ENCODE data around the gene MAPK12. TPM values are rescaled to one million over a fixed set of nuclear protein-coding genes. Genes with fewer than 3 reads are reported as not detected.
"Not testable (repeated sequence)": the region's sequence is repeated elsewhere in the genome, so short reads cannot be mapped to it uniquely, and the experiment has no call there.

Gene MAPK12
- total RNA-seq, 2 experiments from 2014 or later = 3.1 to 3.6 TPM

DNA sequence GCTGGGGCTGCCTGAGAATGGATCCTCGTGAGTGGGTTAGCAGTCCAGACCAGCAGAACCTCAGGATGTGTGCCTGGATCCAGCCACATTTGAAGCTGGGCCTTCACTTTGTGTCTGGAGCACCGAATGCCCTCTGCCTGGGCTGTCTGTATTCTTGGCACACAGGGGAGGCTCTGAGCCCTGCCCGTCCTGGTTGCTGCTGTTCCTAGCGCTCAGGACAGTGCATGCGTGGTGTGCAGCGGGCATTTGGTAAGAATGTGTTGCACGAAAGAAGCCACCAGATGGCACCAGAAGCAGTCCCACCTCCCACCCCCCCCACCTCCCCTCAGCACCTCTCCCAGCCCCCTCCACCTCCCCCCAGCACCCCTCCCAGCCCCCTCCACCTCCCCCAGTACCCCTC, 12.8 kb upstream of the MAPK12 start:
- DNase-seq = no peak
- no peaks in the 10 kb centered on the region for H3K9me3 Mint-ChIP-seq
- no peak overlapping the region for H3K4me3 Mint-ChIP-seq
- H3K27me3 Mint-ChIP-seq = peaks cover 4% of the 10 kb centered on the region
- POLR2A ChIA-PET = no interaction called here
- no peak overlapping the region for H3K27ac Mint-ChIP-seq
- peaks cover 4% of the 10 kb centered on the region for H3K4me1 Mint-ChIP-seq
- ATAC-seq (ENCODE audit: low read depth) = no peak
- H3K36me3 Mint-ChIP-seq = peaks cover 3% of the 10 kb centered on the region

DNA sequence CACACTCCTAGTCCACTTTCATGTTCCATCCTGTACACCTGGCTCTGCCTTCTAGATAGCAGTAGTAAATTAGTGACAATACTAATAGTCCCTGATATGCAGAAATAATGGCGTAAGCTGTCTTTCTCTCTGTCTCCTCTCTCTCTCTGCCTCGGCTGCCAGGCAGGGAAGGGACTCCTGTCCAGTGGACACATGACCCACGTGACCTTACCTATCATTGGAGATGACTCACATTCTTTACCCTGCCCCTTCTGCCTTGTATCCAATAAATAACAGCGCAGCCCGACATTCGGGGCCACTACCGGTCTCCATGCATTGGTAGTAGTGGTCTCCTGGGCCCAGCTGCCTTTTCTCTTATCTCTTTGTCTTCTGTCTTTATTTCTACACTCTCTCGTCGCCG, 12.3 kb upstream of the MAPK12 start:
- H3K9me3 Mint-ChIP-seq; H3K36me3 Mint-ChIP-seq; H3K27ac Mint-ChIP-seq; ATAC-seq (ENCODE audit: low read depth); H3K27me3 Mint-ChIP-seq; POLR2A ChIA-PET; H3K4me1 Mint-ChIP-seq; H3K4me3 Mint-ChIP-seq; DNase-seq: not testable (repeated sequence)

DNA sequence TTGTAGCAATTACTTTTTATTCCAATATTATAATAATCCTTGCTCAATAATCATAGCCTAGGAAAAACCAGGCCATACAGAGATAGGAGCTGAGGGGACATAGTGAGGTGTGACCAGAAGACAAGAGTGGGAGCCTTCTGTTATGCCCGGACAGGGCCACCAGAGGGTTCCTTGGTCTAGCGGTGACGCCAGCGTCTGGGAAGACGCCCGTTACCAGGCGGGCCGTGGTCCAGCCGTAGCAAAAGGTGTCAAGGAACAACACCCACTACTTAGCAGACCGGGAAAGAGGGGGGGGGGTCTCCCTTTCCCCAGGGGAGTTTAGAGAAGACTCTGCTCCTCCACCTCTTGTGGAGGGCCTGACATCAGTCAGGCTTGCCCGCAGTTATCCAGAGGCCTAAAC, 11.9 kb upstream of the MAPK12 start:
- DNase-seq; H3K36me3 Mint-ChIP-seq; H3K9me3 Mint-ChIP-seq; H3K27ac Mint-ChIP-seq; ATAC-seq (ENCODE audit: low read depth); H3K27me3 Mint-ChIP-seq; H3K4me1 Mint-ChIP-seq; POLR2A ChIA-PET; H3K4me3 Mint-ChIP-seq: not testable (repeated sequence)

DNA sequence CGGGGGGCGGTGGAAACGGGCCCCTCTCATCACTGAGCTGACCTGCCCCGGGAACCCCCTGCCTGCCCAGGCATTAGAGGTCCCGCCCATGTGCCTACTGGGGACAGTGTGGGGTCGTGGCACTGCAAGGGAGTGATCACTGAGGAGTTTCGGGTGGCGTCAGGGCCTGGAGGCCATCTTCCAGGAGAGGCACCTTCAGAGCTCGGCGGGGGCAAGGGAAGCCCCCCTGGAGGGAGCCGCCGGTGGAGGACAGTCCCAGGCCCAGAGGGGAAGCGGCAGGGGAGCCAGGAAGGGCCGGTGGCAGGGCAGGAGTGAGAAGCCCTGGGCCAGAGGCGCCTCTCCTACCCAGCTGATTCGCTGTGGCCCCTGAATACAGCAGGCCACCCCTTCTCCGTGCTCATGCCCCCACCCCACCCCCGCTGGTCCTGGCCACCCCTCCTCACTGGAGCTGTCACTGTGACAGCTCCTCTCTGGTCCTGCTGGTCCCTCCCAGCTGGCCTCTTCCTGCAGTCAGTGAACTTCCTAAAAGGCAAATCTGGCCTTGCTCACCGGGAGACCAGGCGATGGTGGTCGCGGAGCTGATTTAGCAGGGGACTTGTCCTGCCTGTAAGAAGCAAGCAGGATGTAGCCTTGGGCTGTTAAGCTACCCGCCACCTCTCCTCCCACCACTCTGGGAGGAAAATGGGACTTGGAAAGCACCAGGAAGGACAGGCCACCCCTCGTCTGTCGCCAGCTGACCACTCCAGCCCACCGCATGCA, 10.7 kb upstream of the MAPK12 start:
- no peak overlapping the region for H3K27ac Mint-ChIP-seq
- H3K36me3 Mint-ChIP-seq = peaks cover 3% of the 10 kb centered on the region
- H3K4me1 Mint-ChIP-seq = peaks cover 10% of the 10 kb centered on the region
- peaks cover 4% of the 10 kb centered on the region for H3K27me3 Mint-ChIP-seq
- H3K9me3 Mint-ChIP-seq = no peaks in the 10 kb centered on the region
- no peak overlapping the region for H3K4me3 Mint-ChIP-seq
- POLR2A ChIA-PET = no interaction called here
- ATAC-seq (ENCODE audit: low read depth) = no peak
- no peak for DNase-seq

DNA sequence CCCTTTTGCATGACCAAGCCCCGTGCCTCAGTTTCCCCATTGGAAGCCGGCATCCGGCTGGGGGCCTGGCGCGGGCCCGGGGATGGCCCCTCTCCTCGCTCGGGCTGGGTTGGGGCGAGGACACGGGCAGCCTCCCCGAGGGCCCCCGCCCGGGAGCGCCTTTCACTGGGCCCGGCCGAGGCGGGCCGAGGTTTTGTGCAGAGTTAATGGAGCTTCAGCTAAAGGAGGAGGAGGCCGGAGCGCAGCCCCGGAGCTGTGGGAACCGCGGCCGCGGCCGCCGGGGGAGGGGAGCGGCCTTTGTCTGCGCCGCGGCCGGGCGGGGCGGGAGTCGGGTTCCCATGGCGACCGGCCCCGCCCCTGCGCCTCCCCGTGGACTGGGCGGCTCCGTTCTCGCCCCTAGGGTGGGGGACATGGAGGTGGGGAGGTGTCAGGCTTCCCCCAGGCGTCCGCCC, 10.1 kb upstream of the MAPK12 start:
- no peak overlapping the region for H3K4me3 Mint-ChIP-seq
- POLR2A ChIA-PET = no interaction called here
- no peak overlapping the region for H3K27ac Mint-ChIP-seq
- no peak for ATAC-seq (ENCODE audit: low read depth)
- H3K27me3 Mint-ChIP-seq = peaks cover 4% of the 10 kb centered on the region
- H3K36me3 Mint-ChIP-seq = peaks cover 3% of the 10 kb centered on the region
- H3K9me3 Mint-ChIP-seq = no peaks in the 10 kb centered on the region
- H3K4me1 Mint-ChIP-seq = peaks cover 10% of the 10 kb centered on the region
- peak; percentile 75 for DNase-seq

DNA sequence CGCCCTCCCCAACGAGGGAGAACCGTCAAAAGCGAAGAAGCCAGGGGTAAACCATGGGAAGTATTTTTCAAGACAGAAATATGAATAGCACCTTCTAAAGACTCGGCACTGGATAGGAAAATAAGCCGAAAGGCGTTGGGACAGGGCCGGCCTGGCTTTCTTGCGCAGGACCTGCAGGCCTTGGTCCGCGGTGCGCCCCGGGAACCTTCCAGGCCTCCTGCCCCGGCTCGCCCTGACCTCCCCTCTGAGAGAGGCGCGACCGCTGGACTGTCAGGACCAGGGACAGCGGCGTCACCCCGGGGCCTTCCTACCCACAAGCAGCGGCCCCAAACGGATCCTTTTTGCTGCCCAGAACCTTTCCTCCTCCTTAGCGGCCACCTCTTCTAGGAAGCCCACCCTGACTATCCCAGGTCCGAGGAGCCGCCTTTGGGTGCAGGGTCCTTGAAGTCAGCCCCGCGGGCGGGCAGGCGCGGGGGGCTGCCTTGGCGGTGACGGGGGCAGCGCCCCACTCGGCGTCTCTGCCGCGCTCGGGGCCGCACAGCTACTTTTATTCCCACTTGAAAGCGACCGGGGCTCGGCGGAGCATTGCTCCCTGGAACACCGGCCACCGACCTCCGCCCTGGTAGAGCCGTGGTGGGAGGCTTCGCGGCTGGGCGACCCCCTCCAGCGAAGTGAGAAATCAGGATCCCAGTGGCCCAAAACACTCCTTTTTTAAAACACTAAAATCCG, 9.3 kb upstream of the MAPK12 start:
- DNase-seq = peak; percentile 85
- peaks cover 10% of the 10 kb centered on the region for H3K4me1 Mint-ChIP-seq
- POLR2A ChIA-PET = no interaction called here
- H3K27me3 Mint-ChIP-seq = peaks cover 4% of the 10 kb centered on the region
- H3K27ac Mint-ChIP-seq = no peak overlapping the region
- peak overlapping the region; percentile 69 for H3K4me3 Mint-ChIP-seq
- no peaks in the 10 kb centered on the region for H3K9me3 Mint-ChIP-seq
- peaks cover 1% of the 10 kb centered on the region for H3K36me3 Mint-ChIP-seq
- ATAC-seq (ENCODE audit: low read depth) = peak; percentile 49

DNA sequence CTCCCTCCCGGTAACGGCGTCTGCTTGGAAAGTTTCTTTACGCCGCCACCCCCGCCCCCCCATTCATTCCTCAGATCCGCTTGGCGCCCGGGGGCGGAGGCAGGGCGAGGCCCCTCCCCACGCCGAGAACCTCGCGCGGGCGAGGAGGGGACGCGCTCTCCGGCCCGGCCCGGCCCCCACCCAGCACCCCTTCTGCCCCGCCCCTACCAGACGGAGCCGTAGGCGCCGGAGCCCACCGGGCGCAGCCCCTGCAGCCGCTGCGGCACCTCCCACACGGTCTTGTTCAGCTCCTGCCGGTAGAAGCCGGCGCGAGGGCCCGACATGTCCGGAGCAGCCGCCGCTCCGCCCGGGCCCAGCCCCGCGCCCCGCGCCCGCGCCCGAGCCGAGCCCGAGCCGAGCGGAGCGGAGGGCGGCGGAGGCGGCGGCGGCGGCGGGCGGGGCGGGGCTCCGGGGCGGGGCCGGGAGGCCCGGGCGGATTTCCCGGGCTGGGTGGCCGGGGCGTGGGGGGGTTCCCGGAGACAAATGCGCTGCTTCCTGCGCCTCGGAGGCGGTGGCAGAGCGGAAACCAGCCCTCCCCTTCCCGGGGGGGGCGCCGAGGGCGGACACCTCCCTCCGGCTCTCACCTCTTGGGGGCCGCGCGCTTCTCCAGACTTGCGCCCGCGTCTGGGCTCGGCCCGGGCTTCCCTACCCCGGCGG, 8.6 kb upstream of the MAPK12 start, which contains the start of gene MAPK11:
TSS of gene MAPK11 (minus strand) at position 411 of the 696 bp plus-strand sequence. CDS start at position 323, 88 bp downstream.
- POLR2A ChIA-PET = interaction anchor here (0.7 kb wide), 1 partner anchor 580 kb away, joined by 3 read pairs; no protein-coding TSS in a partner anchor
- Mint-ChIP-seq H3K27ac (no peak within 1 kb of the TSS), H3K4me3 (peak within 1 kb of the TSS; percentile 76), H3K4me1 (peaks cover 10% of the 10 kb centered on the region), H3K27me3 (peaks cover 4% of the 10 kb centered on the region), H3K9me3 (no peaks in the 10 kb centered on the region), H3K36me3 (no peaks in the 10 kb centered on the region)
- ATAC-seq (ENCODE audit: low read depth) (peak; percentile 59), DNase-seq (peak; percentile 79)

DNA sequence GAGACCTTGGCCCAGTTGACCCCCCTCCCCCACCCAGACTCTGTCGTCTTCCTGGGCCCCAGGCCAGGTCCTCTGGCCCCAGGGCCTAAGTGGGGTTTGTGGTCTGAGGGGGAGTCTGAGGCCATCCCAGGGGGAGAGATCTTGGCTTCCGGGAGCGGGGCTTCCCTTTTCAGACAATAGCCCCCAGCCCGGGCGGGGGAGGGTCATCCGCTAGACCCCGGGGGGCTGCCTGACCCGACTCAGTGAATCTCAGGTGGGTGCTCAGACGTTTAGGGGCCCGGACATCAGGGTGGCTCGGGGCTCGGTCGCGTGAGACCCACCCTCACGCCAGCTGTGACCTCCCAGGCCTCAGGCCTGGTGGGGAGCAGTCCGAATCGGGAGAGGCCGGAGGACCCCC, 8.1 kb upstream of the MAPK12 start:
- Mint-ChIP-seq H3K36me3 (no peaks in the 10 kb centered on the region), H3K4me3 (peak overlapping the region; percentile 76), H3K27ac (no peak overlapping the region), H3K27me3 (peaks cover 4% of the 10 kb centered on the region), H3K9me3 (no peaks in the 10 kb centered on the region), H3K4me1 (peaks cover 10% of the 10 kb centered on the region)
- POLR2A ChIA-PET = interaction anchor here (0.7 kb wide), 1 partner anchor 580 kb away, joined by 3 read pairs; no protein-coding TSS in a partner anchor
- ATAC-seq (ENCODE audit: low read depth) = no peak
- no peak for DNase-seq

DNA sequence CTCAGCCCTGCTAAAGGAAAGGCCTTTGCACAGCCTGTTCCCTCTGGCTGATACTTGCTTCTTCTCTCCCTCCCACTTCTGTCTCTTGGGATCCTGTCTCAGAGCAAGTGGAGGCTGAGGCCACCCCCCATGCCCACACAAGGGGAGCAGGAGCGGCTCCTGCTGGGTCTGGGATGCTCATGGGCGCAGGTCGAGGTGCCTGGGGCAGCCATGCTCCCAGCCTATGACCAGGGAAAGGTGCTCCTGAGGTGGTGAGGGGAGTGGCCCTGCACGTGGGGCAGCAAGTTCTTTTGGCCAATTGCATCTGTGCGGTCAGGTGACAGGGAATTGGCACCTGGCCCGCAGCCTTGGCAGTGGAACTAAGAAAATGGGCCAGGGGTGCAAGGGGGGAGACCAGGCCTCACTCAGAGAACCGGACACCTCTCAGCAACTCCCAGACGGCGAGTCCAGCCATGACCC, 7.2 kb upstream of the MAPK12 start:
- H3K27me3 Mint-ChIP-seq = peaks cover 4% of the 10 kb centered on the region
- H3K36me3 Mint-ChIP-seq = no peaks in the 10 kb centered on the region
- POLR2A ChIA-PET = no interaction called here
- DNase-seq = no peak
- no peak overlapping the region for H3K27ac Mint-ChIP-seq
- H3K4me3 Mint-ChIP-seq = no peak overlapping the region
- ATAC-seq (ENCODE audit: low read depth) = no peak
- H3K9me3 Mint-ChIP-seq = no peaks in the 10 kb centered on the region
- peaks cover 7% of the 10 kb centered on the region for H3K4me1 Mint-ChIP-seq

DNA sequence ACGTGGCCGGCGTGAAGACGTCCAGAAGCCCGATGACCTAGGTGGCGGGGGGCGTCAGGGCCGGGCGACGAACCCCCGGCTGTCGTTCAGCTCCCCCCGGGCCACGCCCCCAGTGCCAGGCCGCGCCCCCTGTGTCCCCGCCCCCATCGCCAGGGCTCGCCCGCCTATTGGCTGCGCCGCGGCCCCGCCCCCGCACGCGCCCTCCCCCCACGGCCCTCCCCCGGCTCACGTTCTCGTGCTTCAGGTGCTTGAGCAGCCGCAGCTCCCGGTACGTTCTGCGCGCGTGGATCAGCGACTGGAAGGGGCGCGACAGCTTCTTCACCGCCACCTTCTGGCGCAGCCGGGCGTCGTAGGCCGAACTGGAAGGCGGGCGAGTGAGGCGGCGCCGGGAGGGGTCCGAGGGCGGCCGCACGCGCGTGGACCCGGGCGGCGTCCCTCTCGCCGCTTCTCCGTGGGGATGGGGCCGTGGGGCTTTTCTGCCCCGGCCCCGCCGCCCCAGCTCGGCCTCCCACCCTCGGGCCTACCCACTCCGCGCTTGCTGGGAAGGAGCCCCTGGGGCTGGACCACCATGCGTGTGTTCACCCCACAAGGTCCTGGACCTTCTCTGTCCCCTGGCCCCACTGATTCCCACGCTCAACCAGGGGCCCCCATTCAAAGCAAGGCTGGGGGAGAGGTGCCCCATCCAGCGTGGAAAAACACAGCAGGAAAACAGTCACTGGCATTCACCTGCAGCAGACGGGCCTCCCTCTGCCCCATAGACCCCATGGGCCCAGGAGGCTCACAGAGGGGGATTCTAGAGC, 6.3 kb upstream of the MAPK12 start:
- POLR2A ChIA-PET = interaction anchor here (0.6 to 1.5 kb wide), 3 partner anchors 14 to 24 kb away, joined by 3 read pairs; partner anchors contain the start of gene HDAC10

DNA sequence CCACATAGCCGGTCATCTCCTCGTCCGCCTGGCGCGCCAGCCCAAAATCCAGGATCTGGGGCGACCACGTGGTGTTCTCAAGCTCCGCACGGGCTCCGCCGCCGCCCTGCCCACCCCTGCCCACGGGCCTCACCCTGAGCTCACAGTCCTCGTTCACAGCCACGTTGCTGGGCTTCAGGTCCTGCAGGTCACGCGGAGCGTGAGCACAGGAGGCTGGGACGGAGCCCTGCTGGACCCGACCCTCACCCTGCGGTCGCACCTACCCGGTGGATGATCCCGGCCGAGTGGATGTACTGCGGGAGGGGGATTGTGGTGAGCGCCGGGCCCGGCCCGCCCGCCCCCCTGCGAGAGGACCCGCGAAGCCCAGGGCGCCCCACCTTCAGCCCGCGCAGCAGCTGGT, 5.5 kb upstream of the MAPK12 start:
- H3K36me3 Mint-ChIP-seq = no peaks in the 10 kb centered on the region
- H3K27me3 Mint-ChIP-seq = peaks cover 7% of the 10 kb centered on the region

More for the DNA sequence above, 6.3 kb upstream of the MAPK12 start:
- Mint-ChIP-seq H3K36me3 (no peaks in the 10 kb centered on the region), H3K27ac (no peak overlapping the region), H3K27me3 (peaks cover 2% of the 10 kb centered on the region), H3K4me1 (peaks cover 7% of the 10 kb centered on the region), H3K4me3 (no peak overlapping the region), H3K9me3 (no peaks in the 10 kb centered on the region)
- ATAC-seq (ENCODE audit: low read depth) (no peak), DNase-seq (peak; percentile 70)

DNA sequence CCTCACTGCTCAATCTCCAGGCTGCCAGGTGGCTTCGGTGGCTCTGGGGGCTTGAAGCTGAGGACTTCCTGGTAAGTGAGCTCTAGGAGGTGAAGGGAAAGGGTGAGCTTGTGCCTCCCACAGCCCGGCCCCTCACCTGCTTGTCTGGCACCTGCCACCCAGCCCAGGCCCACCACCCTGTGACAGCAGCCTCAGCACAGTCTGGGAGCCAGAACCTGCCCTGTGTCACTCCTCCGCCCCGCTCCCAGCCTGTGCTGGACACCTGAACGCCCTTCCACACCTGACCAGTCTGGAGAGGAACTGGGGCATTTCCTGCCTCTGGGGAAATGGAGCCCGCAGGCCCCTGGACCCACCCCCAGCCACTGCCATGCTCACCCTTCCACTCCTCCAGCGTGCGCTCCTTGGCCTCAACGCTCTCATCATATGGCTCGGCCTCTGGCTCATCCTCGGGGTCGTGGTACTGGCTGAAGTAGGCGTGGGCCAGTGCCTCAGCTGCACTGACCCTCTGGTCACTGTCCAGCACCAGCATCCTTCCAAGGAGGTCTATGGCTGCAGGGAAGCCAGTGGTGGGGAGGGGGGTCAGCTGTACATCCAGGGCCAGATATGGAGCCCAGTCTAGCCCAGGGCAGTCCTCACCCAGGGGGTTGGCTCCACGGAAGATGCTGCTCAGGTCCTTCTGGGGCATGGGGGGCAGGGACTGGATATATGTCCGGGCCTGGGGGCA, 3.6 kb upstream of the MAPK12 start:
- no peak overlapping the region for H3K4me3 Mint-ChIP-seq
- no peak overlapping the region for H3K27ac Mint-ChIP-seq
- POLR2A ChIA-PET = no interaction called here
- no peaks in the 10 kb centered on the region for H3K9me3 Mint-ChIP-seq
- peaks cover 8% of the 10 kb centered on the region for H3K27me3 Mint-ChIP-seq
- no peaks in the 10 kb centered on the region for H3K36me3 Mint-ChIP-seq
- no peak for DNase-seq
- H3K4me1 Mint-ChIP-seq = peaks cover 10% of the 10 kb centered on the region
- ATAC-seq (ENCODE audit: low read depth) = no peak

More for the DNA sequence above, 5.5 kb upstream of the MAPK12 start:
- H3K4me3 Mint-ChIP-seq = no peak overlapping the region
- peaks cover 11% of the 10 kb centered on the region for H3K4me1 Mint-ChIP-seq
- no peak overlapping the region for H3K27ac Mint-ChIP-seq
- no peak for ATAC-seq (ENCODE audit: low read depth)
- POLR2A ChIA-PET = interaction anchor here (1.4 to 1.5 kb wide), 2 partner anchors 13 to 23 kb away, joined by 3 read pairs; no protein-coding TSS in a partner anchor
- no peaks in the 10 kb centered on the region for H3K9me3 Mint-ChIP-seq
- no peak for DNase-seq

Data from activated naive CD8-positive, alpha-beta T cell treated with anti-CD3 and anti-CD28 coated beads, Interleukin-2, amount 10 ng/mL, durations not matched to agents 7 days and 5 days (primary cell).